A549 treated with ZK216348 at 1 μM for 4 hours (cell line): ENCODE data around the gene CIAO1. TPM values are rescaled to one million over a fixed set of nuclear protein-coding genes. Genes with fewer than 3 reads are reported as not detected.

Experiments
- total RNA-seq: library from RNA; stranded (reverse); fragments of 200-300 nt; extraction: Qiagen RNA extraction; gene quantifications from 5 replicates; pipeline ENCODE4 v1.2.3, GENCODE V29; 2022; ENCODE audit warnings: low read depth

CIAO1 gene
- total RNA-seq: 54.5 to 92.9 TPM (median 87.8 TPM) in 5 replicates

DNA sequence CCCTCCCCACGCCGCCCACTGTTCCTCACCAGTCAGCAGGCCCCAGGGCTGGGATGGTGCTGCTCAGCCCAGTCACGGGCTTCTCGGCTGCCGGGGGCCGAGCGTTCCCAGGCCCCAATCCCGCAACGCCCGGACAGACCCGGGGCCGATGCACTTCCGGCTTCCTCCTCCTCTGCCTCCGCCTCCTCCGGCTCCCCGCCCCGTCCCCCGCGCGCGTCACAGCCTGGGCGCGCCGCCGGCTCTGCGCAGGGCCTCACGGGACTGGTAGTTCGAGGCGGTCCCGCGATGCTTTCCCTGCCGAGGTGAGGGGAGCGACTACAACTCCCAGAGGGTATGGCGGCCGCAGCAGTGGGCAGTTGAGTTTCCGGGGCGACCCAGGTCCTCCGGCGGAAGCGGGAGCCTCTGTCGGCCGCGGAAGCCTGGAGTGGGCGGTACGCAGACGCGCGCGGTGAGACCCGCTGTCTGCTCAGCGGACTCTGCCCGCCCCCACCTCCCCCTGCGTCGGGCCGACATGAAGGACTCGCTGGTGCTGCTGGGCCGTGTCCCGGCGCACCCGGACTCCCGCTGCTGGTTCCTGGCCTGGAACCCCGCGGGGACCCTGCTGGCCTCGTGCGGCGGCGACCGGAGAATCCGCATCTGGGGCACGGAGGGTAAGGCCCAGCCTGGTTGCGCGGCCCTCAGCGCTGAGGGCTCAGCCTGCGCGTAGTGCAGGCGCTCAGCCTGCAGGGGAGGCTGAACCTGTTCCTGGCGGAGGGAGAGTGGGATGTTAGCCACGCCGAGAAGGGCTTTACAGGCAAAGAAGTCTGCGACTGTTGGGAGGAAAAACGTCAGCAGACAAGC lies at the start of gene CIAO1, which contains the start of gene TMEM127:
TSS of gene CIAO1 (plus strand) at position 386 of the 840 bp plus-strand sequence. CDS start at position 512, 126 bp downstream.
TSS of gene TMEM127 (minus strand) at position 158 of the 840 bp plus-strand sequence. CDS start 616 bp downstream, outside the sequence.

DNA sequence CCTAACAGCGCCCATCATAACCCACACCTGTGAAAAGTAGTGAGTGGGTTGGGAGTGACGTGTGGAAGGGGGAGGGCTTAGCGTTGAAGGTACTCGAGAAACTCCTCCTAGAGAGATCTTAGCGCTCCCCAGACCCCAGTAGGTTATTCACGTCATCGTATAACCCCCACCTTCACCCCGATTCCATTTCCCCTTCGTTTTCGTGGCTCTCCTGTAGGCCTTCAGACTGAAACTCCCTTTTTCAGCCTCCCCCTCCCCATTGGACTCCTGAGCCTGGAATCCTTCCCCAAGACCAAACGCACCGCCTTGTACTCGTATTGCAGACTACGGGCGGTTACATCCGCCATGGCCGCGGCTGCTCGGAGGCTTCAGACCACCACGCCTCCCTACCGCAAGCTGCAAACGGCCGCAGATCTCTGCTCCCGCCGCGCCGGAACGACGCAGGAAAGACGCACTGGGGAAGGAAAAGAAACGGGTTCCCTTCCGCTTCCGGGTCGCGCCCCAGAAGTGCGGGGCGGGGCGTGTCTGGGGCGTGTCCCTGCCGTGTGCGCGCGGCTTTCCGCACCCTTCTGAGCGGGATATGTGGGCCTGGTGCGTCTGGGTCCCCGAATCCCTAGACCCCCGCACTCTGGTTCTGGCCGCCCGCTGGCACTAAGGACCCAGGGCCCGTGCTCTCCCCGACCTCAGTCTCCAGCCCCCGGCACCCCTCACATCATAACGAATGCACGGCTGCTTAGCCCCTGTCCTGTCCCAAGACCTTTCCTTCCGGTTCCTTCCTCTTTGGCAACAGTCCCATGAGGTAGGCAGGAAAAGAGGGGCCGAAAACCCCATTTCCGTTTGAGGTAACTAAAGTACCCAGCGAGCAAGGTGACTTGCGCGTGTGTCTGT lies 39.3 kb downstream of the CIAO1 start, which contains the start of gene SNRNP200:
TSS of gene SNRNP200 (minus strand) at position 456 of the 888 bp plus-strand sequence. CDS start at position 347, 109 bp downstream.

Other genes starting within 250 kb of the CIAO1 start
- not detected in 5 replicates for gene GPAT2, start 231.3 kb upstream of the CIAO1 start, total RNA-seq
- 0.04 to 0.06 TPM in 2 of 5 replicates, not detected in the others for gene ADRA2B, start 149.7 kb upstream of the CIAO1 start, total RNA-seq
- not detected in 5 replicates for gene ASTL, start 127.7 kb upstream of the CIAO1 start, total RNA-seq
- gene DUSP2, start 120.8 kb upstream of the CIAO1 start, total RNA-seq: 0.22 to 0.56 TPM (median 0.54 TPM) in 4 of 5 replicates, not detected in the other
- gene STARD7, start 57.4 kb upstream of the CIAO1 start, total RNA-seq: 83.5 to 103 TPM (median 95.6 TPM) in 5 replicates
- gene TMEM127, start 228 bp upstream of the CIAO1 start, total RNA-seq: 30.8 to 52.8 TPM (median 47.3 TPM) in 5 replicates
- gene SNRNP200, start 39.3 kb downstream of the CIAO1 start, total RNA-seq: 91.2 to 133 TPM (median 126 TPM) in 5 replicates
- not detected in 5 replicates for gene ITPRIPL1, start 59.1 kb downstream of the CIAO1 start, total RNA-seq
- gene NCAPH, start 69.5 kb downstream of the CIAO1 start, total RNA-seq: 39.9 to 46.3 TPM (median 43.7 TPM) in 5 replicates
- 0.82 to 1.2 TPM (median 1.0 TPM) in 5 replicates for gene NEURL3, start 239.1 kb downstream of the CIAO1 start, total RNA-seq